GM19455 (cell line): Measurements from ENCODE around the gene TRIP4.
A peak's percentile ranks its signal among the peaks of the same experiment; 100 is the strongest.

Source experiments
- ATAC-seq: cut with Tn5 transposase; IDR thresholded peaks from one replicate; pipeline ENCODE4 v1.9.1; 2021; ENCODE audit not compliant: unreplicated experiment

Gene TRIP4

DNA sequence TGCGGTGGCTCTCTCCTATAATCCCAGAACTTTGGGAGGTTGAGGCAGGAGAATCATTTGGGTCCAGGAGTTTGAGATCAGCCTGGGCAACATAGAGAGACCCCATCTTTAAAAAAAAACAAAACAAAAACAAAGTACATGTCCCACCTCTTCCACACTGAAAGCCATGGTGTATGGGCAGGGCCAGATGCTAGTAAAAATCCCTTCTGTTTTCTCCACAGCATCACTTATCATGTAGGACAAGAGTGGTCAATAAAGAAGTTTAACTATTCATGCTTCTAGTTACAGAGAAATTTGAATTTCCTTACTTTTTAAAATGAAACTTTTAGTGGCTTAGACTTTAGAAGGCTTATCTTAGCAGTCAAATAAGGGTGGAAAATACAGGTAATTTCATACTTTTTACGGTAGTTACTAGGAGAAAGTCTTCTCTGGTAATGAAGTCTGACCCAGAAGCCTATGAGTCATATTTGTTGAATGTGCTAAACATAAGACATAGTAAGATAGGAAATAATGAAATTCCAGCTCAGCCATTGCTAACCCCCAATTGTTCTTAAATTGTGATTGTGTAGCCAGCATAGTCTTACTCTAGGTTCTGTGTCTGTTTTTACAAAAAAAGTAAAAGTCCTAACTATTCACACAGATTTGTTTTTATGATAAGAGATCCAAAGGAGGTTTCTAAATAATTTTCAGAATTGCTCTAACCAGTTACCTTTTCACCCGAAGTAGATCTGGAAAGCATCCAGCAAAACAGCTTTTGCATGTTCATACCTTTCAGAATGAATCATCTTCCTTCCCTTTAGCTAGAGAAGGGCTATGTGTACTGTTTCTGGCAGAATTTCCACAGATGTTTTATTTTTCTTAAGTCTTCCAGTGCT, 56.3 kb downstream of the TRIP4 start:
- ATAC-seq: no peak

GRCh38 chr15:64444836-64445235, 57.2 kb downstream of the TRIP4 start:
- ATAC-seq: no peak

DNA sequence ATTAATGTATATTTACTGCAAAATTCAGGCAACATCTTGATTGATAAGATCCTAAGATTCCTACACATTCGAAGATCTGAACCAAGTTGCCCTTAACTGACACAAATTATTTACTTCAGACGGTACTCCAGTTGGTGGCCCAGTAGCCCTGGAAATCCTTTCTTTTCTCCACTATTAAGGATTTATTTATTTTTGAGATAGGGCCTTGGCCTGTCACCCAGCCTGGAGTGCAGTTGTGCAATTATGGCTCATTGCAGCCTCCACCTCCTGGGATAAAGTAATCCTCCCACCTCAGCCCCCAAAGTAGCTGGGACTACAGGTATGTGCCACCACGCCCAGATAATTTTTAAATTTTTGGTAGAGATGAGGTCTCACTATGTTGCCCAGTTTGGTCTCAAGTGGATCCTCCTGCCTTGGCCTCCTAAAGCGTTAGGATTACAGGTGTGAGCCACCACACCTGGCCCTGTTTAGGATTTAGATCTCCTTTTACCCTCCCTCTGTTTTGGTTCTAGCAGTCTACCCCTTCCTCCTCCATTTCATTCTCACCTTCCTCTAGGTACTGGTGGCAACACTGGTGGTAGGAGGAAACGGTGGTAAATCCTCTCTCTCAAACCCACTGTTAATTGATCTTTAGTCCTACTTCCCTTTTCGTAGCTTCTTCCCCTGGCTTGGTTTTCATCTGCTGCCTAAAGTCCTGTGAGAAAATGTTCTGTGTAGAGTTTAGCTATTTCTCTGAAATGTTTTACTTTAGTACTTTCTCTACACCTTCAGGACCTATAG, 60.1 kb downstream of the TRIP4 start:
- ATAC-seq: no peak

- no peak for ATAC-seq
Observed at GRCh38 chr15:64452988-64453688, 65.5 kb downstream of the TRIP4 start.

DNA sequence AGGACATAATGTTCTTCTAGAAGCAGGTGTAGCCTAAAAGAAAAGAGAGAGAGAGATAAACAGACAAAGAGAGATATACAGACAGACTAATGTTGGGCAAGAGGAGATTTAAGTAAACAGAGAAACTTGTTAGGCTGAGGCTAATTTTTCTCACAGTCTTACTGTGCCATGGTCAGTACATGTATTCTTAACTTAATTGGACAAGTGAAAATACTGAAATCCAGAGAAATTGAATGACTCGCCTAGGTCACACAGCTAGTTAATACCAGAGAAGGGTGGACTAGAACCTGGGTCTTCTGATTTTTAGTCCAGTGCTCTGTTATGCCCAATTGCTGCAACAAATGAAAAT, 66.0 kb downstream of the TRIP4 start:
- ATAC-seq: no peak

DNA sequence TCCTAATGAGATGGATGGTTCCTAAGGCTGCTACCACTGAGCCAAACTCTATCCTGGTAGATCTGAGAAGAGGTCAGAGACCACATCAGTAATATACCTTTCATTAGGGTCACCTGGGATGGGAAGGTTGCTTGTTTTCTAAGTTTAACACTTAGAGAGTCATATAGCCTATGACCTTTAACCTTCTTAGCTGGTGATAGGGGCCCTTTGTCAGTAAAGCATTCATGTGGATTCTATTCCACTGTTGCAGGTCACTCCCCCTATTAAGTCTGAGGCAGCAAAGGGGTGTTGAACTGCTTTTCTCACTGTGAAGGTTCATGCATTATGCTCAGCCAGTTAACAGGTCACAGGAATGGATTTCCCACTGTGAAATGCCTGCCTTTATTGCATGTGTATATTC, 66.6 kb downstream of the TRIP4 start:
- ATAC-seq: no peak

DNA sequence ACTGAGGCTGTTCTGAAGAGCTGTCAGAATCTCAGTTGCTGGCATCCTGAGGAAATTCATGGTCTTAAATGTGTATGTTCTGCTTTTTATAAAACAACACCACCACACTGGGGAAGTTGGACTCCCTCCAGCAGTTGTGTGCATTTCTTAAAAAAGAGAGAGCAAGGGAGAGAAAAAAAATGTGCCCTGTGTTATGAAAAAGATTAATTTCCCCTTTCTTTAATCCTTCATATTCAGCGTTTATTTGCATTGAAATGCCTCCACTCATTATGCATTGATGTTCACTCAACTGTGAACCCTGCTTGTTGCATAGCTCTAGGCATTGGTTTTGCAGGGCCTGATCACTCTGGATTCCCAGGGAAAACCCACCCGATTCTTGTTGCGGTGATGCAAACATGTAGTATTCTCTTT, 68.3 kb downstream of the TRIP4 start:
- no peak for ATAC-seq

GRCh38 chr15:64456634-64457108, 69.0 kb downstream of the TRIP4 start:
- no peak for ATAC-seq

DNA sequence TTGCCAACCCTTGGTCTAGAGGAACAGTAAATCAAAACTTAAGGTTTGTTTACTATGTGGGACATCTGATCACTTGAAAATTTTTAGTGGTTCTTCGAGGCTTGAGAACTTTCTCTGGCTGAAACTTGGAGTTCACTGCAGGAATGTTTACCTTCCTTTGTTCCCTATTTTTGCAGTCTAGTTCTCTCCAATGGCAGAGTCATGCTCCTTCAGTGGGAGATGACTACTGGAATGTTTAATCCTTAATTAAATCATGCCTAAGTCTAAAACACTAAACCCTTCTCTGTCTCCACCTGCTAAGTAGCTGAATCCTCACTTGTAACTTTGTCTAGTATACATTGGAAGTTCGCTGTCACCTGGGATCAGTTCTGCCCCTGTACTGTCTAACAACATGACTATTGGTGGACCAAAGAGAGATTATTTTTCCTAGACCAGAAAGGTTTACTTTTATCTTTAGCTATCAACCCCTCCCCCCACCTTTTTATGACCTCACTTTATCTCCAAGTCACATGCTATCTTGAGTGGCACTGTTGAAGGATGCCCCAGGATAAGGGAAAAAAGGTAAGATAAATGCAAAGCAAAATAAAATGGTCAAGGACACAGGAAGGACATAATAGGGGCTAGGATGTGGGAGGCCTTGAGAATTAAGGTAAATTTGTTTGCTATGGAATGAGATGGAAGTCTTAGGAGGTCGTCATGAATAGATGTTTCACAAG, 71.6 kb downstream of the TRIP4 start:
- ATAC-seq: no peak

- peak; percentile 51 for ATAC-seq
Observed at GRCh38 chr15:64460206-64460723, 72.6 kb downstream of the TRIP4 start, which contains the start of gene ZNF609. TSS of gene ZNF609 (plus strand) at chr15:64460578. CDS start at chr15:64499420, 38,842 bp downstream.

GRCh38 chr15:64460724-64461720, 73.4 kb downstream of the TRIP4 start:
- ATAC-seq: peak; percentile 15

- ATAC-seq: no peak
Observed at GRCh38 chr15:64461721-64462162, 74.1 kb downstream of the TRIP4 start.

DNA sequence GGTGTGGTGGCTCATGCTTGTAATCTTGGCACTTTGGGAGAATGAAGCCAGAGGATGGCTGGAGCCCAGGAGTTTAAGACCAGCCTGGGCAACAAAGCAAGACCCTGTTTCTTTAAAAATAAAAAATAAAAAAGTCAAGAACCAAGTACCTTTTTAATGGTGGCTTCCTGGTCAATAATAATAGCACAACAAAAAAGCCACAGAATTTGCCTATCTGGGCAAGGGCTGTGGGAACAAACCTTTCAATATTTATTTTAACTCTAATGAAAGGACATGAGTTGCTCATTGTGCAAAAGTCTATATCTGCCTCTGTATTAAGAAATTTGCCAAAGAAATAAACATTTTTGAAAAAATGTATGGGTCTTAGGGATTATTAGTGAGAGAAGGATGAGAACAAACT, 74.9 kb downstream of the TRIP4 start:
- no peak for ATAC-seq

DNA sequence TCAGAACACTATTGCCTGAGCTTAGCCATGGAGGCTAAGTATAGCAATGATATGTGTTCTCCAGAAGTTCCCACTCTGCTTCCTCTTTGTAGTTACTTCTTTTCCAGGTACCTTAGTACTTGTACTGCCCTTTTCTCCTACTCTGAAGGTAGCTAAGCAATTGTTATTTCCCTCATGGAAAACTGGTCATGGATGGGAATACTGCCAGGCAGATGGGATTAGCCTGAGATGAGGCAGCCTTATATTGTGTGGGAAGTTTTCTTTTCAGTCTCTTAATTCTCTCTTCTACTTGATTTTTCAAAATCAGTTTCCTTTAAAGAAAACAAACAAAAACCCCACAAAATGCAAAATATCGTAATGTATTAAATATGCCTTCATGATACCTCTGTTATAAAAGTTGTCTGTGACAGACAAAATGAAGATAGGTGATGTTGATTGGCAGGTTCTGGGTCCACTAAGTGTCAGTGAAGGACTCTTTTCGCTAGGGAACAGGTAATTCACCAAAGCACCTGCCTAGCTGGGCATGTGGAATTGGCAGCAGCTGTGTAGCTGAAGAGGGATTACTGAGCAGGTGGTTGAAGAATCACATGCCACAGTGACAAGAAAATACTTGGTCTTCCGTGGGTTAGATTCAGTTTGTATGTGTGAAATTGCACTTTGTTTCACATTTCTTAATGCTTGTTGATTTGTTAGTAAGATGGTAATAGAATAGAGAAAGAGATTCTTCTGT, 76.8 kb downstream of the TRIP4 start:
- no peak for ATAC-seq

- ATAC-seq: no peak
Observed at GRCh38 chr15:64466408-64467141, 78.9 kb downstream of the TRIP4 start.

GRCh38 chr15:64472161-64472560, 84.5 kb downstream of the TRIP4 start:
- no peak for ATAC-seq

DNA sequence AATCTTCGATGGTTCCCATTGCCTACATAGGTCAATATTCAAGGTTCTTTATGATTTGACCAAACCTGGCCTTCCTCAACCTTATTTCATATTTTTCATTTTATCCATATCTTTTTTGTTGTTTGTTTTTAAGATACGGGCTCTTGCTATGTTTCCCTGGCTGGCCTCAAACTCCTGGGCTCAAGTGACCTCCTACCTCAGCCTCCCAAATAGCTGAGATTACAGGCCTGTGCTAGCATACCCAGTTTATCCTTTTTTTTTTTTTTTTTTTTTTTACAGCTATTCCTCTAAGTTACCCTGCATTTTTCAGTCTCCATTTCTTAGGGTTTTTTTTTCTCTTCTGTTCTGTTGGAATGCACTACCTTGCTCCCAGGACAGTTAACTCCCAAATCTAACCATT, 87.2 kb downstream of the TRIP4 start:
- ATAC-seq: no peak

- ATAC-seq: no peak
Observed at GRCh38 chr15:64476550-64476949, 88.9 kb downstream of the TRIP4 start.
